WTC11 (cell line): ENCODE data around the gene NPHP3.

Source experiments
- CBFB ChIP-seq: sonication (generic); formaldehyde crosslinking; IDR thresholded peaks from 2 replicates; pipeline ENCODE4 v1.8.1; 2022; ENCODE audit warnings: mild to moderate bottlenecking, low read depth, missing genetic modification reagents
- CTCF ChIP-seq: fragments of 200-600 bp; IDR thresholded peaks from 2 replicates; pipeline ENCODE4 v1.8.0; 2022; ENCODE audit warnings: antibody characterized with exemption
- FOXJ3 ChIP-seq: sonication (generic); formaldehyde crosslinking; IDR thresholded peaks from 2 replicates; pipeline ENCODE4 v1.9.0; 2021; ENCODE audit warnings: missing genetic modification reagents, mild to moderate bottlenecking, borderline replicate concordance
- ZNF416 ChIP-seq: fragments of 250-450 bp; sonication (Bioruptor Pico); IDR thresholded peaks from 2 replicates; pipeline ENCODE4 v1.9.0; 2021; ENCODE audit warnings: mild to moderate bottlenecking, inconsistent platforms
- ZNF512 ChIP-seq: sonication (generic); formaldehyde crosslinking; IDR thresholded peaks from 2 replicates; pipeline ENCODE4 v1.8.1; 2022; ENCODE audit warnings: missing genetic modification reagents, borderline replicate concordance

- TF ChIP-seq CBFB (CRISPR knock-in tag): no peak
- TF ChIP-seq CTCF: no peak
- TF ChIP-seq FOXJ3 (CRISPR knock-in tag): no peak
- TF ChIP-seq ZNF512 (CRISPR knock-in tag): no peak
- TF ChIP-seq ZNF416 (CRISPR knock-in tag): no peak
These were observed 8.8 kb upstream of the NPHP3 start for GRCh38 chr3:132730891-132731580.
